HG03520 (cell line): ENCODE measurements around the gene TFB1M.
A peak's percentile ranks its signal among the peaks of the same experiment; 100 is the strongest.
"Not testable (repeated sequence)": the region's sequence is repeated elsewhere in the genome, so short reads cannot be mapped to it uniquely, and the experiment has no call there.

Experiments used
- ATAC-seq: cut with Tn5 transposase; IDR thresholded peaks from one replicate; pipeline ENCODE4 v1.9.1; 2021; ENCODE audit warnings: mild to moderate bottlenecking, moderate library complexity; ENCODE audit not compliant: unreplicated experiment

Gene TFB1M

DNA sequence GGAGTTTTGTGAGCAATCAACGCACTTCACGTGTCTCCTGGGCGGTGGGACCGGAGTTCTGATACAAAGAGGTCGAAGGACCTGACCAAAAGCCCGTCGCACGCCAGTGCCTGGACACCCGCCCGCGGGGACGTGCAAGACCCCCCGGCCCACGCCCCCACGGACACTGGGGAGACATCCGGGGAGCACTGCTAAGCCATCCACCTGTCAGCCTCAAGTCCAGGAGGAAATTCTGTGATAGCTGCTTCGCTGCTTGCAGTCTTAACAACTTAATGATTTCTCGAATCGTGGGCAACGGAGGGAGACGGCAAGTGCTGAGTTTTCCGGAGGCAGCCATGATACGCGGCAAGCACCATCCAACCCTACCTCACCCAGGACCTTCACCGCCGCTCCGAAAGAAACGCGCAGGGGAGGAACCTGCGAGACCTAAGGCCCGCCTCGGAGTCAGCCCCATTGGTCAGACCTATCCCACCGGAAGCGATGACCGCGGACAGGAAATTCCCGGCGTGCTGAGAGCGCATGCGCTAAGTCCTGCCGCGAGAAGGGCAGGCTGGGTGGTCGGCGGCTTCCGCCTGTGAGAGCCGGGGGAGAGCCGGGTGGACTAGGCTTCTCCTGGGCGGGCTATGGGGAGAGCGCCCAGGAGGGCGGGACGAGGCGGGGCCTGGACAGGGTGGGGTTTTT lies at the start of gene TFB1M:
Gene TFB1M (minus strand): TSS at position 393 of the 681 bp plus-strand sequence. CDS start 56 bp downstream, at position 337.
- peak; percentile 96 for ATAC-seq

GRCh38 chr6:155364021-155364420 lies 49.7 kb upstream of the TFB1M start:
- not testable (repeated sequence) for ATAC-seq

DNA sequence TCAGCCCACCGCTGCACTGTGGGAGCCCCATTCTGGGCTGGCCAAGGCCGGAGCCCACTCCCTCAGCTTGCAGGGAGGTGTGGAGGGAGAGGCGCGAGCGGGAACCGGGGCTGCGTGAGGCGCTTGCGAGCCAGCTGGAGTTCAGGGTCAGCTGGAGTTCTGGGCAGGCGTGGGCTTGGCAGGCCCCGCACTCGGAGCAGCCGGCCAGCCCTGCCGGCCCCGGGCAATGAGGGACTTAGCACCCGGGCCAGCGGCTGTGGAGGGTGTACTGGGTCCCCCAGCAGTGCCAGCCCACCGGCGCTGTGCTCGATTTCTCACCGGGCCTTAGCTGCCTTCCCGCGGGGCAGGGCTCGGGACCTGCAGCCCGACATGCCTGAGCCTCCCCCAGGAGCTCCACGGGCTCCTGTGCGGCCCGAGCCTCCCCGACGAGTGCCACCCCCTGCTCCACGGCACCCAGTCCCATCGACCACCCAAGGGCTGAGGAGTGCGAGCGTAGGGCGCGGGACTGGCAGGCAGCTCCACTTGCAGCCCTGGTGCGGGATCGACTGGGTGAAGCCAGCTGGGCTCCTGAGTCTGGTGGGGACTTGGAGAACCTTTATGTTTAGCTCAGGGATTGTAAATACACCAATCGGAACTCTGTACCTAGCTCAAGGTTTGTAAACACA lies 48.8 kb upstream of the TFB1M start:
- not testable (repeated sequence) for ATAC-seq

DNA sequence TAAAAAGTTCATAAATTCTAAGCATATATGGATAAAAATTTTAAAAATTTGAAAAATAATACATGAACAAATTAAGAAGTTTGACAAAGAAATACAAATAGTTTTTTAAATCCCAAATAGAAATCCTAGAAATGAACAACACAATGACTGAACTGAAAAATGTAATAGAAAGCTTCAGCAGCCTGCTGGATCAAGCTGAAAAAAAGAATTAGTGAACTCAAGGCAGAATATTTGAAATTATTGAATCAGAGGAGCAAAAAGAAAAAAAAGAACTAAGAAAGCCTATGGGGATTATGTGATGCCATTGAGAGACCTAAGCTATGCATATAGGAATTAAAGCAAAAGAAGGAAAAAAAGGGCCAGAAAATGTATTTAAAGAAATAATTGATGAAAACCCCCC lies 39.9 kb upstream of the TFB1M start:
- ATAC-seq = no peak

DNA sequence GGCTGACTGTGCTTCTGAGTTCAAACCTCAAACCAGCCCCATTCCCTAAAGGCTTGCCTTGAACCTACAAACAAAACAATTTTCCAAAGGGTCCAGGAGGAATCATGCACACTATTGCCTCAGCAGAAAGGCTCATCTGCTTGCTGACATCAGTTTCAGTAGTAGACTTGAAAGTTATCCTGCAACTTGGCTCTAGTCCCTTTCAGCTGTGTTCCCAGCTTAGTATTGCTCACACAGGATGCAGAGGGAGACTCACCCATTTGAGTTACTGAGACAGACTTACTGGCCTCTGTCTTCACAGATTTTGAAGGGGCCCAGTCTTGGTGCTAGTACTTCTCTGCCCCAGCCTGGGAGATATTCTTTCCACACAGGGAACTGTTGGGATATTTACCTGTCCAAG lies 38.5 kb upstream of the TFB1M start:
- ATAC-seq = no peak

GRCh38 chr6:155352130-155352420 lies 37.8 kb upstream of the TFB1M start:
- ATAC-seq = no peak

DNA sequence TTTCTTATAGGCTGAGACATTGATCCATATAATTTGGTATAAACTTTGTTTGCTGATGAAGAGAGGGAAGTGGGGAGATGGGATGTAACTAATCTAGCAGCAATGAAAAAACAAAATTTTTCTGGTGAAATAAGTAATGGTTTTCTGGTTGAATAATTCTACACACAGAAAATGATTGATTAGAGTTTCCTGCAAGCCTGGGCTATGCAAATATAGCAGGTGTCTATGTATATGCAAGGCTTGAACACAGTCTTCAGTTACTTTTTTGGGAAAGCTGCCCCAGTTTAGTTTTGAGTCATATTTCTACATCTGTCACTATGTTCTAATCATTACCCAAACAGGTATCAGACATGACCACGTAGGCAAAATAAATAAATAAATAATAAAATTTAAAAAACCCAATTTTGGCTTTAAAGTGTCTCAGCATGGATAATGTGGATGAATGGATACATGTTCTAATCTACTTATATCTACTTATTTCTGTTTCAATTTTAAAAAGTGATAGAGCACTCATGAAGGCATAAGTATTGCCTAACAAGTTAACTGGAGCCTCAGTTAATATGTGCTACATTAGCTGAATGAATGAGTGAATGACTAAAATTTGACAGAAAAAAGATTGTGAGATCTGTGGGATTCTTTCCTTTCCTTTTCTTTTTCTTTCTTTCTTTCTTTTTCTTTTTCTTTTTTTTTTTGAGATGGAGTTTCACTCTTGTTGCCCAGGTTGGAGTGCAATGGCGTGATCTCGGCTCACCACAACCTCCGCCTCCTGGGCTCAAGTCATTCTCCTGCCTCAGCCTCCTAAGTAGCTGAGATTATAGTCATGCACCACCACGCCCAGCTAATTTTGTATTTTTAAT lies 37.2 kb upstream of the TFB1M start:
- peak; percentile 97 for ATAC-seq

GRCh38 chr6:155349956-155350355 lies 35.7 kb upstream of the TFB1M start:
- ATAC-seq = no peak

- no peak for ATAC-seq
Observed at GRCh38 chr6:155349129-155349528, 34.8 kb upstream of the TFB1M start.

- ATAC-seq = no peak
Observed at GRCh38 chr6:155347800-155348199, 33.5 kb upstream of the TFB1M start.

GRCh38 chr6:155346957-155347356 lies 32.7 kb upstream of the TFB1M start:
- no peak for ATAC-seq

GRCh38 chr6:155344341-155345006 lies 30.2 kb upstream of the TFB1M start:
- ATAC-seq = no peak

GRCh38 chr6:155341130-155341828 lies 27.0 kb upstream of the TFB1M start:
- ATAC-seq = peak; percentile 66

- peak; percentile 23 for ATAC-seq
Observed at GRCh38 chr6:155340464-155341129, 26.3 kb upstream of the TFB1M start.

DNA sequence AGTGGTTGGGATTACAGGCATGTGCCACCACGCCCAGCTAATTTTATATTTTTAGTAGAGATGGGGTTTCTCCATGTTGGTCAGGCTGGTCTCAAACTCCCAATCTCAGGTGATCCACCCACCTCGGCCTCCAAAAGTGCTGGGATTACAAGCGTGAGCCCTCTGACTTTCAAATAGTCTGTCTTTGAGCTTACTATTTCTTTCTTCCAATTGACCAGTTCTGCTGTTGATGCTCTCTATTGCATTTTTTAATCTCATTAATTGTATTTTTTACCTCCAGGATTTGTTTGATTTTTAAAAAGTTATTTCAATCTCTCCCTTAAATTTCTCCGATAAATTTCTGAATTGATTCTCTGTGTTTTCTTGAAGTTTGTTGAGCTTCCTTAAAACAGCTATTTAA lies 25.6 kb upstream of the TFB1M start:
- ATAC-seq = not testable (repeated sequence)

DNA sequence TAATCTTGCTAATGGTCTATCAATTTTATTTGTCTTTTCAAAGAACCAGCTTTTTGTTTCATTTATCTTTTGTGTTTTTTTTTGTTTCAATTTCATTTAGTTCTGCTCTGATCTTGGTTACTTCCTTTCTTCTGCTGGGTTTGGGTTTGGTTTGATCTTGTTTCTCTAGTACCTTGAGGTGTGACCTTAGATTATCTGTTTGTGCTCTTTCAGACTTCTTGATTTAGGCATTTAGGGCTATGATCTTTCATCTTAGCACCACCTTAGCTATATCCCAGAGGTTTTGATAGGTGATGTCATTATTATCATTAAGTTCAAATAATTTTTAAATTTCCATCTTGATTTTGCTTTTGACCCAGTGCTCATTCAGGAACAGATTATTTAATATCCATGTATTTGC lies 24.0 kb upstream of the TFB1M start:
- ATAC-seq = not testable (repeated sequence)

DNA sequence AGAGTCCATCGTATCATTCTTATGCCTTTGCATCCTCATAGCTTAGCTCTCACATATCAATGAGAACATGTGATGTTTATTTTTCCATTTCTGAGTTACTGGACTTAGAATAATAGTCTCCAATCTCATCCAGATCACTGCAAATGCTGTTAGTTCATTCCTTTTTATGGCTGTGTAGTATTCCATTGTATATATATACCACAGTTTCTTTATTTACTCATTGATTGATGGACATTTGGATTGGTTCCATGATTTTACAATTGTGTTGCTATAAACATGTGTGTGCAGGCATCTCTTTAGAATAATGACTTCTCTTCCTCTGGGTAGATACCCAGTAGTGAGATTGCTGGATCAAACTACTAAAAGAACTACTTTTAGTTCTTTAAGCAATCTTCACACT lies 21.0 kb upstream of the TFB1M start:
- no peak for ATAC-seq

GRCh38 chr6:155334073-155334472 lies 19.8 kb upstream of the TFB1M start:
- not testable (repeated sequence) for ATAC-seq

DNA sequence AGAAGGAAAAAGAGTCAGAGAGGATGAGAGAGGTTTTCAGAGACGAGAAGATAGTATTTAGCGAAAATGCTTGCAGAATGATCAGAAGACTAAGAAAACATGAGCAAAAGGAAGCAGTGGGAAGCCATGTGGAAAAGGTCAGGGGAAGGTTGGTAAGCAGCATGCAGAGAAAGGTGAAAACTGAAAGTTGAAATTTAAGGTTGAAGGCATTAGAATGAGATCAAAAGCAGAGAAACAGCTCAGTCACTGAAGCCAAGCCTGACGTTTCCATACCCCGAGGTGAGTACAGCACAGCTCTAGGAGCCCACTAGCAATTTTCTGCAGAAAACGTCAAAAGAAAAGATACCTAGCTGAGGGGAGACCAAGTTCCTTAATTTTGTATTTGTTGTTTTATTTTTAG lies 19.1 kb upstream of the TFB1M start:
- peak; percentile 52 for ATAC-seq

DNA sequence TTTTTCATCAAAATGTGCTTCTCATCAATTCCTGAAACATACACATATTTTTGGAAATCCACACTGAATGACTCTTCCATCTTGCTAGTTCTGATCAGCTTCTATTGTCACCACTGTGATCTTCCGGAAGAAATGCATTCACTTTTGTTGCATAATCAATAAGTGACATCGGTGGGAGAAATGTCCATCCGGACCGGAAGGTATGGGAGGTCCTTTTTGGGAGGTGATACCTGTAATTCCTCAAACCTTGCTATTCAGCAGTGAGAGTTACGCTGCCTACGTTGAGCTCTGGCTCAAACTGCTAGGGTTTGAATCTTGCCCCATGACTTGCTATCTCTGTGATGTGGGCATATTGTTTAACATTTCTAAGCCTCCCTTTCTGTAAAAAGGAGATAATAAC lies 16.6 kb upstream of the TFB1M start:
- ATAC-seq = no peak
